Measurements from ENCODE around the gene CCKAR.
"Not testable (repeated sequence)": the region's sequence is repeated elsewhere in the genome, so short reads cannot be mapped to it uniquely, and the experiment has no call there.

Gene CCKAR

DNA sequence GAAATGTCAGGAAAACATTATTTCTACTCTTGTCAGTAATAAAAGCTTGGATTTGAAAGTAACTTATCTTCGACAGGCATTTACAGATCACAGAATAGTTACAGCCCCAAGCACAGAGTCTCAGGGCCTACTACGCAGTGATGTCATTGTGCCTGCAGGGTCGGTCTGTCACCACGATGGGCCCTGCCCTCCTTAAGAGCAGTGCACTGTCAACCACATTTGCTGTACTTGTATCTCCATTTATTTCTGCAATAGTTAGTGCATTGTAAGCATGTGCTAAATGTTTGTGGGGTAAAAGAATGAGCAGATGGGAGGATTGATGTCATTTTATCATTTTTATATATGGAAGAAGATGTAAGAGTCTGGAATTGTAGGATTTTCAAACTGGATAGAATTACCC is 13.6 kb upstream of the CCKAR start:
- H3K9me3 Mint-ChIP-seq = peaks cover 2% of the 10 kb centered on the region
- no peaks in the 10 kb centered on the region for H3K36me3 Mint-ChIP-seq
- H3K4me3 Mint-ChIP-seq = no peak overlapping the region
- ATAC-seq = no peak
- H3K27ac Mint-ChIP-seq = no peak overlapping the region
- H3K4me1 Mint-ChIP-seq = no peaks in the 10 kb centered on the region
- peaks cover 16% of the 10 kb centered on the region for H3K27me3 Mint-ChIP-seq

GRCh38 chr4:26503427-26503826 is 13.1 kb upstream of the CCKAR start:
- H3K27ac Mint-ChIP-seq = no peak overlapping the region
- peaks cover 2% of the 10 kb centered on the region for H3K9me3 Mint-ChIP-seq
- H3K36me3 Mint-ChIP-seq = no peaks in the 10 kb centered on the region
- no peak overlapping the region for H3K4me3 Mint-ChIP-seq
- H3K27me3 Mint-ChIP-seq = peaks cover 16% of the 10 kb centered on the region
- no peak for ATAC-seq
- H3K4me1 Mint-ChIP-seq = no peaks in the 10 kb centered on the region

- peaks cover 16% of the 10 kb centered on the region for H3K27me3 Mint-ChIP-seq
- H3K4me3 Mint-ChIP-seq, H3K4me1 Mint-ChIP-seq, ATAC-seq, H3K9me3 Mint-ChIP-seq, H3K36me3 Mint-ChIP-seq, H3K27ac Mint-ChIP-seq: not testable (repeated sequence)
Measured at GRCh38 chr4:26500565-26500999, 10.3 kb upstream of the CCKAR start.

DNA sequence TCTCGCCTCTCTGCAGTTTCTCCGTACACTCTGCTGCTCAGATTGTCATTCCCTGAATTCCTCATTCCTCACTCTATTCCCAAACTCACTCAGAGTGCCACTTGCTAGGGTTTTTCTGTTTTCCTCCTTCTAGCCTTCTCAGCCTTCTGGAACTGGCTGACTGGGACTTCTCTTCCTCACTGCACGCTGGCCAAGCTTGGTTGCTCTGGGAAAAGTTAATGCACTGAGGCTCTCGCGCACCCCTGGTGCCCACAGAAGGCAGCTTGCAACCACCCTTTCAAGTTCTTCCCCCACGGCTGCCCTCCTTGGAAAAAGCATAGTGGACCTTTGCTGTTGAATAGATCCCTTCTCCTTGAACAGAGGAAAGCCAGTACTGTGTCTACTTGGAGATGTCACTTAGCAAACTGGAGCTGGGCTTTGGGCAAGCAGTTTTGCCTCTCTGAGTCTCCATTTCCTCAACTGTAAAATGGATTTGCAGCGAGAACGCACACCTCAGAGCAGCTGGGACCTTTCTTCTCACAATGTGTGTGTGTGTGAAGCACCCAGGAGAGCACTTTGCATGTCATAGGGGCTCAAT is 6.0 kb upstream of the CCKAR start:
- Mint-ChIP-seq H3K27ac (no peak overlapping the region), H3K4me1 (no peaks in the 10 kb centered on the region), H3K36me3 (no peaks in the 10 kb centered on the region), H3K4me3 (no peak overlapping the region), H3K9me3 (peaks cover 4% of the 10 kb centered on the region), H3K27me3 (peaks cover 24% of the 10 kb centered on the region)
- ATAC-seq = no peak

- Mint-ChIP-seq H3K4me3 (no peak overlapping the region), H3K9me3 (peaks cover 3% of the 10 kb centered on the region), H3K27me3 (peaks cover 12% of the 10 kb centered on the region), H3K27ac (no peak overlapping the region), H3K36me3 (no peaks in the 10 kb centered on the region), H3K4me1 (no peaks in the 10 kb centered on the region)
- no peak for ATAC-seq
Measured at GRCh38 chr4:26493461-26493860, 3.2 kb upstream of the CCKAR start.

DNA sequence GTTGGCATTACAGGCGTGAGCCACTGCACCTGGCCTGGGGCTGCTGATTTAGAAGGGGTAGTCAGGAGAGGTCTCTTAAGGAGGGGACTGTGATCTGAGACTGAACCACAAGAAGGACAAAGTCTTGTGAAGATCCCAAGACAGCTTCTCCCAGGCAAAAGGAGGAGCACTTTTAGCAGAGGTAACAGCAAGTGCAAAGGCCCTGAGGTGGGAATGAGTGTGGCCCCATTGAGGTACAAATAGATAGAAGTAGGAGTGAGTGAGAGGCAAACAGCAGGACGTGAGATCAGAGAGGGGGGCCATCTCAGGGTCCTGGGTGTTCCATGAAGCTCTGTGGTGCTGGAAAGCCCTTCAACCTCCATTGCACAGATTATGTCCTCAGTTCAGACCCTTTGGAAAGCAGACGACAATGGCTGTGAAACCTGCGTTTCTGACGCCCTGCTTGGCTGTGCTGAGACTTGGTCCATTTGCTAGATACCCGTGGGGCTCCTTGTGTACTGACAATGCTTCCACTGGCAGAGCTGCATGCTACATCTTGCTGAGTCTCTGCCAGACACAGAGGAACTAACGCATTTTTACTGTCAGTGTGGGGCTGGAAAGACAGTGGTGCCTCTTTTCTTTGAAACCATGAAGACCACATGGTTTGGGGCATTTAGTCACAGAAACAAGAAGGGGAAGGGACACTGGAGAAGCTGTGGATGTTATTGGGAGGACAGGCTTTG is 1.3 kb upstream of the CCKAR start:
- Mint-ChIP-seq H3K27ac (no peak overlapping the region), H3K4me3 (no peak overlapping the region), H3K9me3 (peaks cover 3% of the 10 kb centered on the region), H3K4me1 (no peaks in the 10 kb centered on the region), H3K27me3 (peaks cover 12% of the 10 kb centered on the region), H3K36me3 (no peaks in the 10 kb centered on the region)
- ATAC-seq = no peak

DNA sequence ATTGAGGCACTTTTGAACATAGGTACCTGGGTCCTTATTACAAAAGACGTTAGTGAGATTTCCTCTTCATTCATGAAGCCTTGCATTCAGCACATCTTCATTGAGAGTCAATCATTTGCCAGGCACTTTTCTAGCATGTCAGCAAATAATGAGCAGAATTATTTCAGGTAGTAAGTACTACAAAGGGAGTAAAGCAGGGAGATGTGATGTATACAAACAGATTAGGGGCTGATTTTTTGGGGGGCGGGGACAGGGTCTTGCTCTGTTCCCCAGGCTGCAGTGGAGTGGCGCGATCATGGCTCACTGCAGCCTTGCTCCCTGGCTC is 638 bp upstream of the CCKAR start:
- no peaks in the 10 kb centered on the region for H3K4me1 Mint-ChIP-seq
- no peak overlapping the region for H3K4me3 Mint-ChIP-seq
- H3K9me3 Mint-ChIP-seq = peaks cover 3% of the 10 kb centered on the region
- ATAC-seq = no peak
- no peak overlapping the region for H3K27ac Mint-ChIP-seq
- H3K36me3 Mint-ChIP-seq = no peaks in the 10 kb centered on the region
- H3K27me3 Mint-ChIP-seq = peaks cover 12% of the 10 kb centered on the region

DNA sequence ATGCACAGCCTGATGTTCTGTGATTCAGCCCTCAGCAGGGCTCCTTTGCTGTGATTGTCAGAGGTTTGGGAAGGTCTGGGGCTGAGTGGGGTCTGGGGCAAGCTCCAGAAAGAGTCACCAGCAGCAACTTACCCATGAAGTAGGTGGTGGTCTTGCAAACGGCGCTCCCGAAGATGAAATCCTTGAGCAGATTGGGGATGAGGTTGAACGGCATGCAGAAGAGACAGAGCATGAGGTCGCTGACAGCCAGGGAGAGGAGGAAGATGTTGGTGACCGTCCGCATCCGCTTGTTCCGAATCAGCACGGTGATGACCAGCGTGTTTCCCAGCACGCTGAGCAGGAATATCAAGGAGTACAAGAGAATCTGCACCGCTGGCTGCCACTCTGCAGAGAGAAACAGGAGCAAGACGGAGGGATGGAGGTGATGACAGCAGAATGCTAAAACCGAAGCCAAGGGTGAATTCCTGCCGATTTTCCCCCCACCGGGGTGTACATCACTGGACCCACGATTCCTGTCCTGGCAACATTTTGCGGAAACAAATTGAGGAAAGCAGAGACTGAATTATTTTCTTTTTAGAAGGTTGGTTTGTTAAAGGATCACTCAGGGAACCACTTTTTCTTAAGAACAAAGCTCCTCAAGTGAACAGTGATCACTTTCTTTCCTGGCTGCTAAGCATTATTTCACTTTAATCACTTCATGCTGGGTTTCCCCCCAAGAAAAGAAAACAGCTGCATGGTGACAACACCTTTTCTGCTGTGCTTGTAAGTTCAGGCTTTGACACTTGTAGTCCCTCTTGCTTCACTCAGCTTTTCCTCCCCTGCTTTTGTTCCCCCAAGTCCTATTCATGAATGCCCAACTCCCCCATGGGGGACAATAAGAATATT is 941 bp downstream of the CCKAR start:
- Mint-ChIP-seq H3K4me3 (no peak overlapping the region), H3K36me3 (no peaks in the 10 kb centered on the region), H3K9me3 (no peaks in the 10 kb centered on the region), H3K27ac (no peak overlapping the region), H3K27me3 (peaks cover under 1% of the 10 kb centered on the region), H3K4me1 (no peaks in the 10 kb centered on the region)
- ATAC-seq = no peak

DNA sequence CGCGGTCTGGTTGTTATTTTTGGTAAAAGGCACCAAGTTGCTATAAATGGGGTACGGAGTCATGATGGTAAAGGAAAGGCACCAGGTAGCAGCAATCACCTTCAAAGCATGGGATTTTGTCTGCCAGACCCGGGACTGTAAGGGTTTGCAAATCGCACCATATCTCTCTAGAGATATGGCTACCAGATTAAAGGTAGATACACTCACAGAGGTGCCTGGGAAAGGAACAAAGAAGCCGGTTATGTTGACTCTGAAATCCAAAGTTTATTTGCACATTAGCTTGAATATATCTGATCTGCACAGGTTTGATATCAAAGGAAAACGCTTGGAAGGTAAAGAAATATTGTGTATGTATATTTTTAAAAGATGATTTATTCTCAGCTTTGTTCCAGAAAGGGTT is 4.6 kb downstream of the CCKAR start:
- Mint-ChIP-seq H3K27me3 (no peaks in the 10 kb centered on the region), H3K4me1 (no peaks in the 10 kb centered on the region), H3K4me3 (no peak overlapping the region), H3K27ac (no peak overlapping the region), H3K9me3 (no peaks in the 10 kb centered on the region), H3K36me3 (no peaks in the 10 kb centered on the region)
- no peak for ATAC-seq

- Mint-ChIP-seq H3K4me1 (no peaks in the 10 kb centered on the region), H3K4me3 (no peak overlapping the region), H3K36me3 (no peaks in the 10 kb centered on the region), H3K9me3 (no peaks in the 10 kb centered on the region), H3K27ac (no peak overlapping the region), H3K27me3 (no peaks in the 10 kb centered on the region)
- no peak for ATAC-seq
Measured at GRCh38 chr4:26484516-26484915, 5.8 kb downstream of the CCKAR start.

- no peaks in the 10 kb centered on the region for H3K36me3 Mint-ChIP-seq
- H3K4me1 Mint-ChIP-seq = no peaks in the 10 kb centered on the region
- H3K27me3 Mint-ChIP-seq = no peaks in the 10 kb centered on the region
- H3K9me3 Mint-ChIP-seq = no peaks in the 10 kb centered on the region
- H3K4me3 Mint-ChIP-seq = no peak overlapping the region
- no peak for ATAC-seq
- no peak overlapping the region for H3K27ac Mint-ChIP-seq
Measured at GRCh38 chr4:26484032-26484515, 6.2 kb downstream of the CCKAR start.

DNA sequence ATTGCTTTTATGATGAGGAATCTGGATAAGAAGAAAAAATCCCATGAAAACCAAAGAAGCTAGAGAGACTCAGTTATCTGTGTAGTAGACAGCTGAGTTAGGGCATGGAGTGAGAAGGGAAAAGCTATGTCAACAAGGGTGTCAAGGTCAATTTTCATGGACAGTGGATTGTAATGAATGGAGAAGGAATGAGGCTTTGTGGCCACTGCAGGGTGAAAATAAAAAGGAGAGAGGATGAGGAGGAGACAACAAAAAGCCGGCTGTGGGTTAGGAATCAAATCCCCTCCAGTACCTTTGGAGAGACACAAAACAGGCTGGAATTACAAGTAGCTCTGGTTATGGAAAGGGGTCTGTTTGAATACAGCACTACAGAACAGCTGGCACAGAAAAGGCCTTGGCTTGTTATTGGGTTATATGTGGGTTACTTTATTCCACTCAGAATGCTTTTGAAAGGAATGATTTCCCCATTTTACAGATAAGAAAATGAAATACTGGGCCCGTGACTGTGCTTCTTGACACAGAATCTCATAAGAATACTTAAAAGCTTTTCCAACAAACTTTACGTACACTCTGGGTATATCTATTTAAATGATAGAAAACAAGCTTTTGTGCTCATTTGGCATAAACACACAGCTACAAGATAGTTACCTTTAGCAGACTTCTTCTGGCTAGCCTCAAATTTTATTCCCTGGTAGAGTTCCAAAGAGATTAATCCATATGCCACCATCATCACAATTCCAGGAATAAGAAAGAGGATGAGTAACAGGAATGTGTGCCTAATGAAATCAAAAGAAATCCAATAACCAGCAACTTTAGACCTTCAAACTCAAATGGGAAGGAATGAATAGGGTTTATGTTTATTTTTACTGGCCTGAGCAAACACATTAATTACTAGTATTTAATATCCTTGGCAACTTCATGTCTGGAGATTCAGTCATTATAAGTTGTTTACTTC is 7.5 kb downstream of the CCKAR start:
- H3K4me1 Mint-ChIP-seq = no peaks in the 10 kb centered on the region
- H3K9me3 Mint-ChIP-seq = no peaks in the 10 kb centered on the region
- no peaks in the 10 kb centered on the region for H3K36me3 Mint-ChIP-seq
- ATAC-seq = no peak
- H3K27me3 Mint-ChIP-seq = no peaks in the 10 kb centered on the region
- no peak overlapping the region for H3K4me3 Mint-ChIP-seq
- H3K27ac Mint-ChIP-seq = no peak overlapping the region

- Mint-ChIP-seq H3K4me3 (no peak overlapping the region), H3K36me3 (no peaks in the 10 kb centered on the region), H3K9me3 (no peaks in the 10 kb centered on the region), H3K4me1 (no peaks in the 10 kb centered on the region), H3K27me3 (no peaks in the 10 kb centered on the region), H3K27ac (no peak overlapping the region)
- no peak for ATAC-seq
Measured at GRCh38 chr4:26478330-26478729, 12.0 kb downstream of the CCKAR start.

DNA sequence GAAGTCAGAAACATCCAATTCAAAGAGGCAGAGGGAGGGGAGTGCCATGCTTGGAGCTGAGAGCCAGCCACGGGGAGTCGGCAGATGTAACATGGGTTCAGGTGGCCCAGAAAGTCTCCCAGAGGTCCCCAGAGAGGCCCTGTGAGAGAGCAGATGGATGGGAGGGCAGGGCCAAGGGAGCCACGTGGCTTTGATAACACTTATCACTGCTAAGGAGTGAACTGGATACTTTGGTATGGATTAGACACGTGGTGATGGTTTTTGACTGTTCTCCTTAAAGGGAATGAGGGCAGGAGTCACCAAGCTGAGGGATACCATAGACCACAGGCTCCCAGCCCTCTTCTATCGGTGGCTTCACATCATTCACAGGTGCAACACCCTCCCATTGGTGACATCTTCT is 13.7 kb downstream of the CCKAR start:
- Mint-ChIP-seq H3K27ac (no peak overlapping the region), H3K4me3 (no peak overlapping the region), H3K36me3 (no peaks in the 10 kb centered on the region), H3K4me1 (no peaks in the 10 kb centered on the region), H3K27me3 (peaks cover 7% of the 10 kb centered on the region), H3K9me3 (no peaks in the 10 kb centered on the region)
- ATAC-seq = no peak

DNA sequence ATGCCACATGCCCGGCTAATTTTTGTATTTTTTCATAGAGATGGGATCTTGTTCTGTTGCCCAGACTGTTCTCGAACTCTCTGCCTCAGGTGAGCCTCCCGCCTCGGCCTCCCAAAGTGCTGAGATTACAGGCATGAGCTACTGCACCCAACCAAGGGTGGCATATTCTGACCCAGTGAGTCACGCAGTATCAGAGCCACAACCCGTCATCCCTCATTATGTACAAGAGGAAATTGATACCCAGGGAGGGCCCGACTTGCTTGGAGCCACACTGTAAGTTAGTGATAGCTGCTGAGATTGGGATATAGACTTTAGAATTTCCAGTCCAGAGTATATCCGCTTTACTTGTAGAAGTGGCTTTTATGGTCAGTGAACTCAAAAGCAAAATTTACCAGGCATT is 14.6 kb downstream of the CCKAR start:
- Mint-ChIP-seq H3K36me3 (no peaks in the 10 kb centered on the region), H3K4me1 (no peaks in the 10 kb centered on the region), H3K27me3 (peaks cover 7% of the 10 kb centered on the region), H3K9me3 (no peaks in the 10 kb centered on the region), H3K4me3 (no peak overlapping the region), H3K27ac (no peak overlapping the region)
- ATAC-seq = no peak
